ENCODE data around the gene PIK3CB.
A peak's percentile ranks its signal among the peaks of the same experiment; 100 is the strongest.
"Not testable (repeated sequence)": the region's sequence is repeated elsewhere in the genome, so short reads cannot be mapped to it uniquely, and the experiment has no call there.

Gene PIK3CB

DNA sequence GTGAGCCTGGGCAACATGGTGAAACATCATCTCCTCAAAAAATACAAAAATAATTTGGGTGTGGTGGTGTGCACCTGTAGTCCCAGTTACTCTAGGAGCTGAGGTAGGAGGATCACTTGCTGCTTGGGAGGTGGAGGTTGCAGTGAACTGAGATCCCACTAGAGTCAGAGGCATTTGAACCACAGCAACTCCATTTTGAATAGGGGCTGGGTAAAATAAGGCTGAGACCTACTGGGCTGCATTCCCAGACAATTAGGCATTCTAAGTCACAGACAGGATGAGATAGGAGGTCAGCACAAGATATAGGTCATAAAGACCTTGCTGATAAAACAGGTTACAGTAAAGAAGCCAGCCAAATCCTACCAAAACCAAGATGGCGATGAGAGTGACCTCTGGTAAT, 12.1 kb upstream of the PIK3CB start:
- H3K27me3 ChIP-seq (ENCODE audit: control insufficient read depth, insufficient read depth, low read length); H3K36me3 ChIP-seq (ENCODE audit: control insufficient read depth, insufficient read depth, low read length); H3K4me3 ChIP-seq (ENCODE audit: low read length); H3K9me3 ChIP-seq (ENCODE audit: control insufficient read depth, insufficient read depth, low read length); H3K27ac ChIP-seq (ENCODE audit: low read length); DNase-seq (ENCODE audit: low read depth, low spot score): not testable (repeated sequence)
- no CpG with 5 or more reads among the region's 1 CpG for WGBS (ENCODE audit: insufficient coverage, insufficient read length)
- peaks cover 14% of the 10 kb centered on the region for H3K4me1 ChIP-seq (ENCODE audit: control insufficient read depth, insufficient read depth, low read length)

GRCh38 chr3:138846262-138846791, 11.6 kb upstream of the PIK3CB start:
- H3K4me1 ChIP-seq (ENCODE audit: control insufficient read depth, insufficient read depth, low read length) = peaks cover 14% of the 10 kb centered on the region
- no peaks in the 10 kb centered on the region for H3K9me3 ChIP-seq (ENCODE audit: control insufficient read depth, insufficient read depth, low read length)
- no CpG with 5 or more reads among the region's 10 CpGs for WGBS (ENCODE audit: insufficient coverage, insufficient read length)
- no peaks in the 10 kb centered on the region for H3K36me3 ChIP-seq (ENCODE audit: control insufficient read depth, insufficient read depth, low read length)
- H3K27me3 ChIP-seq (ENCODE audit: control insufficient read depth, insufficient read depth, low read length) = no peaks in the 10 kb centered on the region
- DNase-seq (ENCODE audit: low read depth, low spot score) = no peak
- no peak overlapping the region for H3K27ac ChIP-seq (ENCODE audit: low read length)
- no peak overlapping the region for H3K4me3 ChIP-seq (ENCODE audit: low read length)

DNA sequence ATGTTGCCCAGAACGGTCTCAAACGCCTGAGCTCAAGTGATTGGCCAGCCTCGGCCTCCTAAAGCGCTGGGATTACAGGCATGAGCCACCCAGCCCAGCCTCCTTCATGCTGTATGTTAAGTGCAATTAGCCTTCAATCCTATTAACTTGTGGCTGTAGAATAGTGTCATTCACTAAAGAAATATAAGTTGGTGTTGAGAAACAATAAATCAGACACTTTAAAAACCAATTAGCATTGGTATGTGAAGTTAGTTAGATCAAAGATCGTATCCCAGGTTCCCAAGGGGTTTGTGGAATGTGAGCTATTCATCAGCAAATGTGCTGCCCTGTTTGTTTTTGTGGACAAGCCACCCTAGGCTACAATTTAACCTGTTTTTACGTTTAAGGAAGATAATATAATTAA, 11.0 kb upstream of the PIK3CB start:
- H3K9me3 ChIP-seq (ENCODE audit: control insufficient read depth, insufficient read depth, low read length) = no peaks in the 10 kb centered on the region
- H3K4me3 ChIP-seq (ENCODE audit: low read length) = no peak overlapping the region
- no peak overlapping the region for H3K27ac ChIP-seq (ENCODE audit: low read length)
- H3K36me3 ChIP-seq (ENCODE audit: control insufficient read depth, insufficient read depth, low read length) = no peaks in the 10 kb centered on the region
- no peaks in the 10 kb centered on the region for H3K27me3 ChIP-seq (ENCODE audit: control insufficient read depth, insufficient read depth, low read length)
- WGBS (ENCODE audit: insufficient coverage, insufficient read length) = no CpG with 5 or more reads among the region's 6 CpGs
- DNase-seq (ENCODE audit: low read depth, low spot score) = no peak
- peaks cover 14% of the 10 kb centered on the region for H3K4me1 ChIP-seq (ENCODE audit: control insufficient read depth, insufficient read depth, low read length)

GRCh38 chr3:138845181-138845601, 10.5 kb upstream of the PIK3CB start:
- no peak overlapping the region for H3K27ac ChIP-seq (ENCODE audit: low read length)
- no peaks in the 10 kb centered on the region for H3K27me3 ChIP-seq (ENCODE audit: control insufficient read depth, insufficient read depth, low read length)
- no peak for DNase-seq (ENCODE audit: low read depth, low spot score)
- no CpG with 5 or more reads among the region's 7 CpGs for WGBS (ENCODE audit: insufficient coverage, insufficient read length)
- H3K4me3 ChIP-seq (ENCODE audit: low read length) = no peak overlapping the region
- H3K9me3 ChIP-seq (ENCODE audit: control insufficient read depth, insufficient read depth, low read length) = no peaks in the 10 kb centered on the region
- peaks cover 14% of the 10 kb centered on the region for H3K4me1 ChIP-seq (ENCODE audit: control insufficient read depth, insufficient read depth, low read length)
- H3K36me3 ChIP-seq (ENCODE audit: control insufficient read depth, insufficient read depth, low read length) = no peaks in the 10 kb centered on the region

- WGBS (ENCODE audit: insufficient coverage, insufficient read length) = no CpG with 5 or more reads among the region's 5 CpGs
- H3K9me3 ChIP-seq (ENCODE audit: control insufficient read depth, insufficient read depth, low read length) = no peaks in the 10 kb centered on the region
- H3K36me3 ChIP-seq (ENCODE audit: control insufficient read depth, insufficient read depth, low read length) = no peaks in the 10 kb centered on the region
- peaks cover 10% of the 10 kb centered on the region for H3K4me1 ChIP-seq (ENCODE audit: control insufficient read depth, insufficient read depth, low read length)
- no peaks in the 10 kb centered on the region for H3K27me3 ChIP-seq (ENCODE audit: control insufficient read depth, insufficient read depth, low read length)
- no peak overlapping the region for H3K27ac ChIP-seq (ENCODE audit: low read length)
- H3K4me3 ChIP-seq (ENCODE audit: low read length) = no peak overlapping the region
- DNase-seq (ENCODE audit: low read depth, low spot score) = no peak
These were observed 7.9 kb upstream of the PIK3CB start for GRCh38 chr3:138842483-138843188.

DNA sequence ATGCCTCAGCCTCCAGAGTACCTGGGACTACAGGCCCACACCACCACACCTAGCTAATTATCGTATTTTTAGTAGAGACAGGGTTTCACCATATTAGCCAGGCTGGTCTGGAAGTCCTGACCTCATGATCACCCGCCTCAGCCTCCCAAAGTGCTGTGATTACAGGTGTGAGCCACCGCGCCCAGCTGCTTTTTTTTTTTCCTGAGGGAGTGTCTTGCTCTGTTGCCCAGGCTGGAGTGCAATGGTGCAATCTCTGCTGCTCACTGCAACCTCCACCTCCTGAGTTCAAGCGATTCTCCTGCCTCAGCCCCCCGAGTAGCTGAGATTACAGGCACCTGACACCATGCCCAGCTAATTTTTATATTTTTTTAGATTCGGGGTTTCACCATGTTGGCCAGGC, 3.7 kb upstream of the PIK3CB start:
- not testable (repeated sequence) for H3K36me3 ChIP-seq (ENCODE audit: control insufficient read depth, insufficient read depth, low read length); H3K4me3 ChIP-seq (ENCODE audit: low read length); DNase-seq (ENCODE audit: low read depth, low spot score); H3K9me3 ChIP-seq (ENCODE audit: control insufficient read depth, insufficient read depth, low read length); H3K27me3 ChIP-seq (ENCODE audit: control insufficient read depth, insufficient read depth, low read length); H3K27ac ChIP-seq (ENCODE audit: low read length); H3K4me1 ChIP-seq (ENCODE audit: control insufficient read depth, insufficient read depth, low read length)
- WGBS (ENCODE audit: insufficient coverage, insufficient read length) = no CpG with 5 or more reads among the region's 7 CpGs

- H3K27ac ChIP-seq (ENCODE audit: low read length); H3K36me3 ChIP-seq (ENCODE audit: control insufficient read depth, insufficient read depth, low read length); DNase-seq (ENCODE audit: low read depth, low spot score); H3K4me3 ChIP-seq (ENCODE audit: low read length); H3K27me3 ChIP-seq (ENCODE audit: control insufficient read depth, insufficient read depth, low read length); H3K9me3 ChIP-seq (ENCODE audit: control insufficient read depth, insufficient read depth, low read length); H3K4me1 ChIP-seq (ENCODE audit: control insufficient read depth, insufficient read depth, low read length): not testable (repeated sequence)
- no CpG with 5 or more reads among the region's 19 CpGs for WGBS (ENCODE audit: insufficient coverage, insufficient read length)
These were observed 1.1 kb upstream of the PIK3CB start for GRCh38 chr3:138835846-138836245.

DNA sequence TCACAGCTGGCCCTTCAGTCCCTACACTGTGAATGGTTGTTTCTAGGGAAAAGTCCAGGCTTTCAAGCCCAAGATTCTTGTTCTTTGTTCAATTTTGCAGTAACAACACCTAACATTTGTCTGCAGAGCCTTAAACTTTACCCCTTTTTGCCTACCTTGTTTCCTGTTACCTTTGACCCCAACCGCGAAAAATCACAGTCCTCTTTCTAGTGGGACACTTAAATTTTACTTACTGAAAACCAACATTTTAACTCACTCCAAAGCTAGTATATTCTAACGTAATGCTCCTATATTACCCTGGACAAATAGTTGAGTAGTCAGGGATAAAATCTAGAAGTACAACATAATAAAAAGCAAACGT, 649 bp upstream of the PIK3CB start:
- H3K36me3 ChIP-seq (ENCODE audit: control insufficient read depth, insufficient read depth, low read length) = no peaks in the 10 kb centered on the region
- WGBS (ENCODE audit: insufficient coverage, insufficient read length) = no CpG with 5 or more reads among the region's 4 CpGs
- no peaks in the 10 kb centered on the region for H3K4me1 ChIP-seq (ENCODE audit: control insufficient read depth, insufficient read depth, low read length)
- H3K27ac ChIP-seq (ENCODE audit: low read length) = peak overlapping the region; percentile 29
- DNase-seq (ENCODE audit: low read depth, low spot score) = no peak
- no peaks in the 10 kb centered on the region for H3K9me3 ChIP-seq (ENCODE audit: control insufficient read depth, insufficient read depth, low read length)
- no peaks in the 10 kb centered on the region for H3K27me3 ChIP-seq (ENCODE audit: control insufficient read depth, insufficient read depth, low read length)
- peak overlapping the region; percentile 86; the same call in 1 of the 2 replicates for H3K4me3 ChIP-seq (ENCODE audit: low read length)

GRCh38 chr3:138833899-138834595, 681 bp downstream of the PIK3CB start:
- WGBS (ENCODE audit: insufficient coverage, insufficient read length) = no CpG with 5 or more reads among the region's 43 CpGs
- H3K9me3 ChIP-seq (ENCODE audit: control insufficient read depth, insufficient read depth, low read length) = no peaks in the 10 kb centered on the region
- H3K27ac ChIP-seq (ENCODE audit: low read length) = no peak overlapping the region
- no peak for DNase-seq (ENCODE audit: low read depth, low spot score)
- H3K4me3 ChIP-seq (ENCODE audit: low read length) = peak overlapping the region; percentile 86
- no peaks in the 10 kb centered on the region for H3K36me3 ChIP-seq (ENCODE audit: control insufficient read depth, insufficient read depth, low read length)
- no peaks in the 10 kb centered on the region for H3K27me3 ChIP-seq (ENCODE audit: control insufficient read depth, insufficient read depth, low read length)
- H3K4me1 ChIP-seq (ENCODE audit: control insufficient read depth, insufficient read depth, low read length) = no peaks in the 10 kb centered on the region; the same call in 1 of the 2 replicates

GRCh38 chr3:138832473-138833057, 2.2 kb downstream of the PIK3CB start:
- H3K4me1 ChIP-seq (ENCODE audit: control insufficient read depth, insufficient read depth, low read length); DNase-seq (ENCODE audit: low read depth, low spot score); H3K27ac ChIP-seq (ENCODE audit: low read length); H3K36me3 ChIP-seq (ENCODE audit: control insufficient read depth, insufficient read depth, low read length); H3K4me3 ChIP-seq (ENCODE audit: low read length); H3K9me3 ChIP-seq (ENCODE audit: control insufficient read depth, insufficient read depth, low read length); H3K27me3 ChIP-seq (ENCODE audit: control insufficient read depth, insufficient read depth, low read length): not testable (repeated sequence)
- WGBS (ENCODE audit: insufficient coverage, insufficient read length) = no CpG with 5 or more reads among the region's 27 CpGs
